GM23338 (cell line): ENCODE results near the gene SELENOH. TPM values are rescaled to one million over a fixed set of nuclear protein-coding genes. Genes with fewer than 3 reads are reported as not detected.

Experiments
- ATAC-seq: fragments of 200-7000 bp; cut with Tn5 transposase; 3 replicates; pipeline ENCODE4 v1.9.1; 2020
- DNase-seq: peaks from one replicate; pipeline ENCODE4 v3.0.0-alpha.2; 2015; ENCODE audit warnings: low spot score
- H2AFZ ChIP-seq: fragments of 200-600 bp; sonication (generic); 2 replicates; pipeline ENCODE4 v1.8.0; 2016; ENCODE audit warnings: antibody characterized with exemption, mild to moderate bottlenecking, moderate library complexity
- H3F3A ChIP-seq: fragments of 200-600 bp; sonication (generic); replicated peaks from 2 replicates; pipeline ENCODE4 v1.8.0; 2017; ENCODE audit warnings: antibody characterized with exemption, mixed run types, low read depth
- H3K27ac ChIP-seq: fragments of 200-600 bp; sonication (generic); 2 replicates; pipeline ENCODE4 v1.6.1; 2016; ENCODE audit warnings: low read depth
- H3K27me3 ChIP-seq: fragments of 200-600 bp; sonication (generic); 2 replicates; pipeline ENCODE4 v1.8.0; 2016; ENCODE audit warnings: mild to moderate bottlenecking, mixed run types, moderate library complexity; ENCODE audit not compliant: insufficient read depth
- H3K36me3 ChIP-seq: fragments of 200-600 bp; sonication (generic); 2 replicates; pipeline ENCODE4 v1.8.0; 2016; ENCODE audit warnings: mild to moderate bottlenecking; ENCODE audit not compliant: insufficient read depth
- H3K4me1 ChIP-seq: fragments of 200-600 bp; sonication (generic); 2 replicates; pipeline ENCODE4 v1.8.0; 2016; ENCODE audit warnings: mild to moderate bottlenecking, moderate library complexity; ENCODE audit not compliant: insufficient read depth
- H3K4me2 ChIP-seq: fragments of 200-600 bp; sonication (generic); 2 replicates; pipeline ENCODE4 v1.7.1; 2017; ENCODE audit warnings: mixed run types
- H3K4me3 ChIP-seq: fragments of 200-600 bp; sonication (generic); 2 replicates; pipeline ENCODE4 v1.6.1; 2016; ENCODE audit warnings: mixed run types
- H3K79me2 ChIP-seq: fragments of 200-600 bp; sonication (generic); replicated peaks from 2 replicates; pipeline ENCODE4 v1.8.0; 2017; ENCODE audit warnings: mild to moderate bottlenecking; ENCODE audit not compliant: insufficient read depth
- H3K9me2 ChIP-seq: fragments of 200-600 bp; sonication (generic); 2 replicates; pipeline ENCODE4 v1.8.0; 2017; ENCODE audit not compliant: insufficient read depth
- H4K20me1 ChIP-seq: fragments of 200-600 bp; sonication (generic); replicated peaks from 2 replicates; pipeline ENCODE4 v1.8.0; 2017; ENCODE audit warnings: mild to moderate bottlenecking; ENCODE audit not compliant: insufficient read depth
- H3K27ac Mint-ChIP-seq: 2 replicates; pipeline ENCODE4 v1.8.0; 2020; ENCODE audit warnings: inconsistent platforms, mild to moderate bottlenecking, moderate library complexity, mixed read lengths
- H3K27me3 Mint-ChIP-seq: 3 replicates; pipeline ENCODE4 v1.8.0; 2022; ENCODE audit warnings: low read depth, mild to moderate bottlenecking, moderate library complexity, mixed read lengths, inconsistent platforms; ENCODE audit not compliant: insufficient read depth, poor library complexity
- H3K36me3 Mint-ChIP-seq: 3 replicates; pipeline ENCODE4 v1.8.0; 2021; ENCODE audit warnings: low read depth, mild to moderate bottlenecking, inconsistent platforms, moderate library complexity, mixed read lengths
- H3K4me1 Mint-ChIP-seq: 3 replicates; pipeline ENCODE4 v1.8.0; 2020; ENCODE audit warnings: mild to moderate bottlenecking, inconsistent platforms, mixed read lengths
- H3K4me3 Mint-ChIP-seq: 3 replicates; pipeline ENCODE4 v1.8.0; 2021; ENCODE audit warnings: moderate library complexity, mild to moderate bottlenecking, inconsistent platforms, mixed read lengths
- H3K9me3 Mint-ChIP-seq: 3 replicates; pipeline ENCODE4 v1.8.0; 2020; ENCODE audit warnings: moderate library complexity, mild to moderate bottlenecking, inconsistent platforms, mixed read lengths
- CREB1 ChIP-seq: fragments of 250-450 bp; sonication (Bioruptor Pico); IDR thresholded peaks from 2 replicates; pipeline ENCODE4 v1.5.0; 2020; ENCODE audit warnings: low read depth, mild to moderate bottlenecking, moderate library complexity
- EZH2 ChIP-seq: fragments of 200-600 bp; sonication (generic); IDR thresholded peaks from one replicate; pipeline ENCODE4 v1.8.0; 2017; ENCODE audit warnings: antibody characterized with exemption, mild to moderate bottlenecking, low read depth; ENCODE audit not compliant: unreplicated experiment
- EZH2phosphoT487 ChIP-seq: fragments of 200-600 bp; sonication (generic); IDR thresholded peaks from one replicate; pipeline ENCODE4 v1.8.1; 2018; ENCODE audit warnings: antibody characterized with exemption; ENCODE audit not compliant: unreplicated experiment
- JUNB ChIP-seq: IDR thresholded peaks from one replicate; pipeline ENCODE4 v1.6.1; 2016; ENCODE audit warnings: antibody characterized with exemption; ENCODE audit not compliant: unreplicated experiment
- NANOG ChIP-seq: IDR thresholded peaks from 2 replicates; pipeline ENCODE4 v1.6.1; 2016; ENCODE audit warnings: antibody characterized with exemption, borderline replicate concordance
- POLR2AphosphoS5 ChIP-seq: IDR thresholded peaks from 2 replicates; pipeline ENCODE4 v1.6.1; 2016; ENCODE audit warnings: antibody characterized with exemption, low read depth
- STAT1 ChIP-seq: IDR thresholded peaks from one replicate; pipeline ENCODE4 v1.6.1; 2016; ENCODE audit warnings: antibody characterized with exemption; ENCODE audit not compliant: unreplicated experiment
- ZNF114 ChIP-seq: fragments of 250-450 bp; sonication (Bioruptor Pico); IDR thresholded peaks from 2 replicates; pipeline ENCODE4 v1.5.0; 2020; ENCODE audit warnings: mild to moderate bottlenecking, moderate library complexity
- ZNF331 ChIP-seq: fragments of 250-450 bp; sonication (Bioruptor Pico); IDR thresholded peaks from 2 replicates; pipeline ENCODE4 v1.5.0; 2020; ENCODE audit warnings: low read depth, mild to moderate bottlenecking, moderate library complexity
- polyA plus RNA-seq: library from polyadenylated mRNA; unstranded; fragments of >200 nt; fragmentation: Nextera tagmentation; extraction: Ambion mirVana; gene quantifications from 2 replicates; pipeline ENCODE4 v1.2.1, GENCODE V29; 2016
- total RNA-seq: library from RNA; depleted of rRNA; stranded (reverse); fragments of >200 nt; shearing (Covaris generic); gene quantifications from 2 replicates; pipeline ENCODE4 v1.2.3, GENCODE V29; 2014
- TF ChIP-seq, protein P1 (sequence below): fragments of 250-450 bp; sonication (Bioruptor Pico); IDR thresholded peaks from 2 replicates; pipeline ENCODE4 v1.5.0; 2020; ENCODE audit warnings: mild to moderate bottlenecking, moderate library complexity
- TF ChIP-seq, protein P2 (sequence below), 2 experiments: fragments of 200-600 bp in 1 of 2; sonication (generic) in 1 of 2; conservative IDR thresholded peaks; 2 replicates each; pipeline versions ENCODE4 v1.5.1 to v1.6.1; 2016 to 2017; ENCODE audit warnings: antibody characterized with exemption in 2 of 2, low read depth in 2 of 2, mild to moderate bottlenecking in 2 of 2, moderate library complexity in 1 of 2
- TF ChIP-seq, protein P3 (sequence below): IDR thresholded peaks from 2 replicates; pipeline ENCODE4 v1.6.1; 2016; ENCODE audit warnings: antibody characterized with exemption
- TF ChIP-seq, protein P4 (sequence below): IDR thresholded peaks from one replicate; pipeline ENCODE4 v1.6.1; 2018; ENCODE audit warnings: antibody characterized with exemption; ENCODE audit not compliant: unreplicated experiment

Gene SELENOH
- total and polyA plus RNA-seq, 2 experiments from 2014 or later: 282 to 379 TPM

DNA sequence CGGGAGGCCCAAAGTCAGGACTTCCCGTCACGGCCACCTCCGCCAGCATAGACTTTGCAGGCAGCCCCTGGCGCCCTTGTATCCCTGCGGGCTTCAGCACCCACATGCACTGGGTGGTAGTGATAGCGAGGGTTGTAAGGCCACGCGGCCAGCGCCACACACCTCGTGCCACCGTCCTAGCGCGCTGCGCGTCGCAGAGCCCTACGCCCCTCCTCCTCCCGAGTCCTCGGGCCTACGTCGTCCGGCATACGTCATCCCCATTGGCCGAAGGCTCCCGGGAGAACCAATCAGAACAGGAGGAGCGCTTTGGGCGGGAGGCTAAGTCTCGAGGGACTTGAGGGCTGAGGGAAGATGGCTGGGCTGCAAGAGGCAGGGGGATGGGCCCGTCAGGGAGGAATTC lies 11.7 kb downstream of the SELENOH start:
- no peak overlapping the region for H2AFZ ChIP-seq
- DNase-seq (peak; percentile 66), ATAC-seq (peak; percentile 34)
- H3K4me3 Mint-ChIP-seq: no peak overlapping the region
- H3F3A ChIP-seq: peaks cover 13% of the 10 kb centered on the region; the same call in 1 of the 2 replicates
- no peaks in the 10 kb centered on the region for H4K20me1 ChIP-seq
- peaks cover 8% of the 10 kb centered on the region; the same call in 2 of the 3 replicates for H3K4me1 Mint-ChIP-seq
- H3K27me3 Mint-ChIP-seq: peaks cover 13% of the 10 kb centered on the region
- TF ChIP-seq, protein P1, sequence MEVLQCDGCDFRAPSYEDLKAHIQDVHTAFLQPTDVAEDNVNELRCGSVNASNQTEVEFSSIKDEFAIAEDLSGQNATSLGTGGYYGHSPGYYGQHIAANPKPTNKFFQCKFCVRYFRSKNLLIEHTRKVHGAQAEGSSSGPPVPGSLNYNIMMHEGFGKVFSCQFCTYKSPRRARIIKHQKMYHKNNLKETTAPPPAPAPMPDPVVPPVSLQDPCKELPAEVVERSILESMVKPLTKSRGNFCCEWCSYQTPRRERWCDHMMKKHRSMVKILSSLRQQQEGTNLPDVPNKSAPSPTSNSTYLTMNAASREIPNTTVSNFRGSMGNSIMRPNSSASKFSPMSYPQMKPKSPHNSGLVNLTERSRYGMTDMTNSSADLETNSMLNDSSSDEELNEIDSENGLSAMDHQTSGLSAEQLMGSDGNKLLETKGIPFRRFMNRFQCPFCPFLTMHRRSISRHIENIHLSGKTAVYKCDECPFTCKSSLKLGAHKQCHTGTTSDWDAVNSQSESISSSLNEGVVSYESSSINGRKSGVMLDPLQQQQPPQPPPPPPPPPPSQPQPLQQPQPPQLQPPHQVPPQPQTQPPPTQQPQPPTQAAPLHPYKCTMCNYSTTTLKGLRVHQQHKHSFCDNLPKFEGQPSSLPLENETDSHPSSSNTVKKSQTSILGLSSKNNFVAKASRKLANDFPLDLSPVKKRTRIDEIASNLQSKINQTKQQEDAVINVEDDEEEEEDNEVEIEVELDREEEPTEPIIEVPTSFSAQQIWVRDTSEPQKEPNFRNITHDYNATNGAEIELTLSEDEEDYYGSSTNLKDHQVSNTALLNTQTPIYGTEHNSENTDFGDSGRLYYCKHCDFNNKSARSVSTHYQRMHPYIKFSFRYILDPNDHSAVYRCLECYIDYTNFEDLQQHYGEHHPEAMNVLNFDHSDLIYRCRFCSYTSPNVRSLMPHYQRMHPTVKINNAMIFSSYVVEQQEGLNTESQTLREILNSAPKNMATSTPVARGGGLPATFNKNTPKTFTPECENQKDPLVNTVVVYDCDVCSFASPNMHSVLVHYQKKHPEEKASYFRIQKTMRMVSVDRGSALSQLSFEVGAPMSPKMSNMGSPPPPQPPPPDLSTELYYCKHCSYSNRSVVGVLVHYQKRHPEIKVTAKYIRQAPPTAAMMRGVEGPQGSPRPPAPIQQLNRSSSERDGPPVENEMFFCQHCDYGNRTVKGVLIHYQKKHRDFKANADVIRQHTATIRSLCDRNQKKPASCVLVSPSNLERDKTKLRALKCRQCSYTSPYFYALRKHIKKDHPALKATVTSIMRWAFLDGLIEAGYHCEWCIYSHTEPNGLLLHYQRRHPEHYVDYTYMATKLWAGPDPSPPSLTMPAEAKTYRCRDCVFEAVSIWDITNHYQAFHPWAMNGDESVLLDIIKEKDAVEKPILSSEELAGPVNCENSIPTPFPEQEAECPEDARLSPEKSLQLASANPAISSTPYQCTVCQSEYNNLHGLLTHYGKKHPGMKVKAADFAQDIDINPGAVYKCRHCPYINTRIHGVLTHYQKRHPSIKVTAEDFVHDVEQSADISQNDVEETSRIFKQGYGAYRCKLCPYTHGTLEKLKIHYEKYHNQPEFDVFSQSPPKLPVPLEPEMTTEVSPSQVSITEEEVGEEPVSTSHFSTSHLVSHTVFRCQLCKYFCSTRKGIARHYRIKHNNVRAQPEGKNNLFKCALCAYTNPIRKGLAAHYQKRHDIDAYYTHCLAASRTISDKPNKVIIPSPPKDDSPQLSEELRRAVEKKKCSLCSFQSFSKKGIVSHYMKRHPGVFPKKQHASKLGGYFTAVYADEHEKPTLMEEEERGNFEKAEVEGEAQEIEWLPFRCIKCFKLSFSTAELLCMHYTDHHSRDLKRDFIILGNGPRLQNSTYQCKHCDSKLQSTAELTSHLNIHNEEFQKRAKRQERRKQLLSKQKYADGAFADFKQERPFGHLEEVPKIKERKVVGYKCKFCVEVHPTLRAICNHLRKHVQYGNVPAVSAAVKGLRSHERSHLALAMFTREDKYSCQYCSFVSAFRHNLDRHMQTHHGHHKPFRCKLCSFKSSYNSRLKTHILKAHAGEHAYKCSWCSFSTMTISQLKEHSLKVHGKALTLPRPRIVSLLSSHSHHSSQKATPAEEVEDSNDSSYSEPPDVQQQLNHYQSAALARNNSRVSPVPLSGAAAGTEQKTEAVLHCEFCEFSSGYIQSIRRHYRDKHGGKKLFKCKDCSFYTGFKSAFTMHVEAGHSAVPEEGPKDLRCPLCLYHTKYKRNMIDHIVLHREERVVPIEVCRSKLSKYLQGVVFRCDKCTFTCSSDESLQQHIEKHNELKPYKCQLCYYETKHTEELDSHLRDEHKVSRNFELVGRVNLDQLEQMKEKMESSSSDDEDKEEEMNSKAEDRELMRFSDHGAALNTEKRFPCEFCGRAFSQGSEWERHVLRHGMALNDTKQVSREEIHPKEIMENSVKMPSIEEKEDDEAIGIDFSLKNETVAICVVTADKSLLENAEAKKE: no peak
- TF ChIP-seq STAT1: no peak
- TF ChIP-seq, protein P2, sequence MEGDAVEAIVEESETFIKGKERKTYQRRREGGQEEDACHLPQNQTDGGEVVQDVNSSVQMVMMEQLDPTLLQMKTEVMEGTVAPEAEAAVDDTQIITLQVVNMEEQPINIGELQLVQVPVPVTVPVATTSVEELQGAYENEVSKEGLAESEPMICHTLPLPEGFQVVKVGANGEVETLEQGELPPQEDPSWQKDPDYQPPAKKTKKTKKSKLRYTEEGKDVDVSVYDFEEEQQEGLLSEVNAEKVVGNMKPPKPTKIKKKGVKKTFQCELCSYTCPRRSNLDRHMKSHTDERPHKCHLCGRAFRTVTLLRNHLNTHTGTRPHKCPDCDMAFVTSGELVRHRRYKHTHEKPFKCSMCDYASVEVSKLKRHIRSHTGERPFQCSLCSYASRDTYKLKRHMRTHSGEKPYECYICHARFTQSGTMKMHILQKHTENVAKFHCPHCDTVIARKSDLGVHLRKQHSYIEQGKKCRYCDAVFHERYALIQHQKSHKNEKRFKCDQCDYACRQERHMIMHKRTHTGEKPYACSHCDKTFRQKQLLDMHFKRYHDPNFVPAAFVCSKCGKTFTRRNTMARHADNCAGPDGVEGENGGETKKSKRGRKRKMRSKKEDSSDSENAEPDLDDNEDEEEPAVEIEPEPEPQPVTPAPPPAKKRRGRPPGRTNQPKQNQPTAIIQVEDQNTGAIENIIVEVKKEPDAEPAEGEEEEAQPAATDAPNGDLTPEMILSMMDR (conservative IDR thresholded peaks at IDR 0.05; ENCODE audit: low read depth in 2 of 2): no peak
- no peak for TF ChIP-seq JUNB
- TF ChIP-seq EZH2: no peak
- TF ChIP-seq, protein P3, sequence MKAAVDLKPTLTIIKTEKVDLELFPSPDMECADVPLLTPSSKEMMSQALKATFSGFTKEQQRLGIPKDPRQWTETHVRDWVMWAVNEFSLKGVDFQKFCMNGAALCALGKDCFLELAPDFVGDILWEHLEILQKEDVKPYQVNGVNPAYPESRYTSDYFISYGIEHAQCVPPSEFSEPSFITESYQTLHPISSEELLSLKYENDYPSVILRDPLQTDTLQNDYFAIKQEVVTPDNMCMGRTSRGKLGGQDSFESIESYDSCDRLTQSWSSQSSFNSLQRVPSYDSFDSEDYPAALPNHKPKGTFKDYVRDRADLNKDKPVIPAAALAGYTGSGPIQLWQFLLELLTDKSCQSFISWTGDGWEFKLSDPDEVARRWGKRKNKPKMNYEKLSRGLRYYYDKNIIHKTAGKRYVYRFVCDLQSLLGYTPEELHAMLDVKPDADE: no peak
- TF ChIP-seq EZH2phosphoT487: no peak
- TF ChIP-seq ZNF114 (CRISPR knock-in tag): no peak
- TF ChIP-seq CREB1 (CRISPR knock-in tag): no peak
- no peak for TF ChIP-seq POLR2AphosphoS5
- no peak for TF ChIP-seq NANOG
- TF ChIP-seq ZNF331 (CRISPR knock-in tag): no peak
- TF ChIP-seq, protein P4, sequence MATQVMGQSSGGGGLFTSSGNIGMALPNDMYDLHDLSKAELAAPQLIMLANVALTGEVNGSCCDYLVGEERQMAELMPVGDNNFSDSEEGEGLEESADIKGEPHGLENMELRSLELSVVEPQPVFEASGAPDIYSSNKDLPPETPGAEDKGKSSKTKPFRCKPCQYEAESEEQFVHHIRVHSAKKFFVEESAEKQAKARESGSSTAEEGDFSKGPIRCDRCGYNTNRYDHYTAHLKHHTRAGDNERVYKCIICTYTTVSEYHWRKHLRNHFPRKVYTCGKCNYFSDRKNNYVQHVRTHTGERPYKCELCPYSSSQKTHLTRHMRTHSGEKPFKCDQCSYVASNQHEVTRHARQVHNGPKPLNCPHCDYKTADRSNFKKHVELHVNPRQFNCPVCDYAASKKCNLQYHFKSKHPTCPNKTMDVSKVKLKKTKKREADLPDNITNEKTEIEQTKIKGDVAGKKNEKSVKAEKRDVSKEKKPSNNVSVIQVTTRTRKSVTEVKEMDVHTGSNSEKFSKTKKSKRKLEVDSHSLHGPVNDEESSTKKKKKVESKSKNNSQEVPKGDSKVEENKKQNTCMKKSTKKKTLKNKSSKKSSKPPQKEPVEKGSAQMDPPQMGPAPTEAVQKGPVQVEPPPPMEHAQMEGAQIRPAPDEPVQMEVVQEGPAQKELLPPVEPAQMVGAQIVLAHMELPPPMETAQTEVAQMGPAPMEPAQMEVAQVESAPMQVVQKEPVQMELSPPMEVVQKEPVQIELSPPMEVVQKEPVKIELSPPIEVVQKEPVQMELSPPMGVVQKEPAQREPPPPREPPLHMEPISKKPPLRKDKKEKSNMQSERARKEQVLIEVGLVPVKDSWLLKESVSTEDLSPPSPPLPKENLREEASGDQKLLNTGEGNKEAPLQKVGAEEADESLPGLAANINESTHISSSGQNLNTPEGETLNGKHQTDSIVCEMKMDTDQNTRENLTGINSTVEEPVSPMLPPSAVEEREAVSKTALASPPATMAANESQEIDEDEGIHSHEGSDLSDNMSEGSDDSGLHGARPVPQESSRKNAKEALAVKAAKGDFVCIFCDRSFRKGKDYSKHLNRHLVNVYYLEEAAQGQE: no peak
- no peaks in the 10 kb centered on the region for H3K36me3 ChIP-seq
- H3K4me3 ChIP-seq: no peak overlapping the region
- H3K27ac Mint-ChIP-seq: no peak overlapping the region
- no peak overlapping the region for H3K4me2 ChIP-seq
- no peaks in the 10 kb centered on the region for H3K79me2 ChIP-seq
- no peaks in the 10 kb centered on the region for H3K4me1 ChIP-seq
- no peaks in the 10 kb centered on the region for H3K36me3 Mint-ChIP-seq
- no peaks in the 10 kb centered on the region for H3K9me2 ChIP-seq
- no peaks in the 10 kb centered on the region for H3K9me3 Mint-ChIP-seq
- H3K27me3 ChIP-seq: no peaks in the 10 kb centered on the region
- H3K27ac ChIP-seq: no peak overlapping the region
